K562 (cell line): ENCODE results near the gene PDK1. TPM values are rescaled to one million over a fixed set of nuclear protein-coding genes. Genes with fewer than 3 reads are reported as not detected.

Experiments
- ARID3B ChIP-seq: fragments of 250-450 bp; sonication (Bioruptor Pico); IDR thresholded peaks from 2 replicates; pipeline ENCODE4 v1.4.0; 2020; ENCODE audit warnings: borderline replicate concordance
- CHD4 ChIP-seq: fragments of 200-600 bp; sonication (generic); IDR thresholded peaks from 3 replicates; pipeline ENCODE4 v1.6.1; 2012; ENCODE audit warnings: low read depth, mild to moderate bottlenecking, mixed read lengths, low read length, inconsistent platforms; ENCODE audit not compliant: insufficient read depth, insufficient replicate concordance, poor library complexity, severe bottlenecking
- ELF4 ChIP-seq: fragments of 450-650 bp; formaldehyde crosslinking; IDR thresholded peaks from 2 replicates; pipeline ENCODE4 v1.4.0; 2022; ENCODE audit warnings: missing genetic modification characterization
- EP400 ChIP-seq: fragments of 450-650 bp; IDR thresholded peaks from 2 replicates; pipeline ENCODE4 v1.6.1; 2017; ENCODE audit warnings: antibody characterized with exemption, mild to moderate bottlenecking, moderate library complexity
- GABPB2 ChIP-seq: fragments of 250-450 bp; sonication (Bioruptor Pico); conservative IDR thresholded peaks from 2 replicates; pipeline ENCODE4 v1.5.1; 2021; ENCODE audit warnings: mild to moderate bottlenecking
- HDGF ChIP-seq: fragments of 450-650 bp; IDR thresholded peaks from 2 replicates; pipeline ENCODE4 v1.6.1; 2016
- NFXL1 ChIP-seq: fragments of 450-650 bp; formaldehyde crosslinking; IDR thresholded peaks from 2 replicates; pipeline ENCODE4 v1.4.0; 2021; ENCODE audit warnings: mild to moderate bottlenecking
- RBM39 ChIP-seq: fragments of 200-400 bp; formaldehyde crosslinking; optimal IDR thresholded peaks from 2 replicates; pipeline ENCODE3; 2018; ENCODE audit warnings: low read depth, low read length
- SMAD4 ChIP-seq: fragments of 250-450 bp; sonication (Bioruptor Pico); conservative IDR thresholded peaks from 2 replicates; pipeline ENCODE4 v1.8.0; 2021; ENCODE audit warnings: inconsistent platforms, mild to moderate bottlenecking, moderate library complexity
- SP1 ChIP-seq: sonication (generic); formaldehyde crosslinking; IDR thresholded peaks from 2 replicates; pipeline ENCODE4 v1.8.1; 2022; ENCODE audit warnings: mild to moderate bottlenecking, missing genetic modification reagents
- SRSF3 ChIP-seq: fragments of 200-400 bp; formaldehyde crosslinking; IDR thresholded peaks from 2 replicates; pipeline ENCODE4 v1.6.1; 2016; ENCODE audit warnings: mild to moderate bottlenecking, low read length, moderate library complexity; ENCODE audit not compliant: insufficient read depth
- TBL1XR1 ChIP-seq, 2 experiments: IDR thresholded peaks; 2 replicates each; pipeline ENCODE4 v1.6.1; 2012; ENCODE audit warnings: improper control_type of control experiment in 2 of 2, low read length in 2 of 2, mild to moderate bottlenecking in 1 of 2
- TCF7L2 ChIP-seq: fragments of 150-350 bp; IDR thresholded peaks from 2 replicates; pipeline ENCODE4 v1.6.1; 2016; ENCODE audit warnings: low read depth, mild to moderate bottlenecking, low read length, moderate library complexity
- TEAD2 ChIP-seq: fragments of 450-650 bp; IDR thresholded peaks from 2 replicates; pipeline ENCODE4 v1.6.1; 2016; ENCODE audit warnings: missing genetic modification characterization, control low read depth, missing compliant biosample characterization
- ZFP1 ChIP-seq: fragments of 450-650 bp; formaldehyde crosslinking; IDR thresholded peaks from 2 replicates; pipeline ENCODE4 v1.4.0; 2020; ENCODE audit warnings: mild to moderate bottlenecking, mixed read lengths
- ZFPM2 ChIP-seq: fragments of 250-450 bp; sonication (Bioruptor Pico); IDR thresholded peaks from 2 replicates; pipeline ENCODE4 v1.5.1; 2022; ENCODE audit warnings: mild to moderate bottlenecking
- ZKSCAN3 ChIP-seq: fragments of 250-450 bp; sonication (Bioruptor Pico); IDR thresholded peaks from 2 replicates; pipeline ENCODE4 v1.4.0; 2020
- ZNF449 ChIP-seq: fragments of 250-450 bp; sonication (Bioruptor Pico); IDR thresholded peaks from 2 replicates; pipeline ENCODE4 v1.8.0; 2022; ENCODE audit warnings: moderate library complexity, mild to moderate bottlenecking, inconsistent platforms
- ZNF695 ChIP-seq: fragments of 450-650 bp; formaldehyde crosslinking; IDR thresholded peaks from 2 replicates; pipeline ENCODE4 v1.4.0; 2020; ENCODE audit warnings: mild to moderate bottlenecking, moderate library complexity
- ZSCAN29 ChIP-seq: fragments of 450-650 bp; IDR thresholded peaks from 2 replicates; pipeline ENCODE4 v1.6.1; 2017
- polyA plus RNA-seq, 8 experiments: library from polyadenylated mRNA; depleted of rRNA in 4 of 8; stranded (reverse) in 5 of 8; unstranded in 3 of 8; fragments of >200 nt; fragmentation: Nextera tagmentation in 2 of 8; fragmentation: Illumina TruSeq in 1 of 8; extraction: Ambion mirVana in 2 of 8; extraction: Trizol in 1 of 8; gene quantifications; 2 replicates each; pipeline versions ENCODE4 v1.2.1 to v1.2.3, GENCODE V29; 2011 to 2014; ENCODE audit warnings: inconsistent platforms in 1 of 8, missing spikeins in 1 of 8
- total RNA-seq, 7 experiments: library from RNA; depleted of rRNA in 6 of 7; stranded (reverse); fragments of >200 nt in 6 of 7; fragmentation: Illumina TruSeq in 2 of 7; extraction: Trizol in 2 of 7; gene quantifications; 2 replicates each; pipeline versions ENCODE4 v1.2.1 to v1.2.3, GENCODE V29; 2011 to 2021; ENCODE audit warnings: low replicate concordance in 1 of 7
- TF ChIP-seq, protein P1 (sequence below): fragments of 250-450 bp; sonication (Bioruptor Pico); IDR thresholded peaks from 2 replicates; pipeline ENCODE4 v1.8.0; 2022; ENCODE audit warnings: moderate library complexity, mild to moderate bottlenecking, inconsistent platforms
- TF ChIP-seq, protein P2 (sequence below), 2 experiments: fragments of 200-800 bp in 1 of 2; sonication (Bioruptor generic) in 1 of 2; sonication (generic) in 1 of 2; formaldehyde crosslinking in 1 of 2; IDR thresholded peaks in 1 of 2; conservative IDR thresholded peaks in 1 of 2; 2 replicates each; pipeline versions ENCODE4 v1.5.0 to v1.6.1; 2016 to 2020; ENCODE audit warnings: missing compliant biosample characterization in 1 of 2, missing genetic modification characterization in 1 of 2, missing genetic modification reagents in 1 of 2
- TF ChIP-seq, protein P3 (sequence below): sonication (generic); formaldehyde crosslinking; IDR thresholded peaks from 2 replicates; pipeline ENCODE4 v1.8.0; 2022; ENCODE audit warnings: missing genetic modification reagents, mild to moderate bottlenecking, moderate library complexity, borderline replicate concordance

PDK1 gene
- total and polyA plus RNA-seq, 9 of the 15 experiments (the other 6 are each of a cell fraction or from before 2014, with no cell fraction given) = 3.5 to 176 (median 13.9) TPM

- TF ChIP-seq ZSCAN29 (no peak), CHD4 (no peak), RBM39 (no peak), ZFPM2 (CRISPR knock-in tag) (no peak), ARID3B (no peak), ZNF449 (CRISPR knock-in tag) (no peak), SP1 (CRISPR knock-in tag) (0 out of 2 replicates have a peak, but pooled peaks have one; percentile 33), ELF4 (CRISPR knock-in tag) (0 out of 2 replicates have a peak, but pooled peaks have one; percentile 21), ZKSCAN3 (CRISPR knock-in tag) (no peak), TEAD2 (tag) (peak; percentile 94), ZNF695 (no peak), SRSF3 (no peak), SMAD4 (CRISPR knock-in tag) (peak; percentile 67), TCF7L2 (no peak), TBL1XR1 (IDR thresholded peaks at IDR 0.05; ENCODE audit: low read length in 2 of 2) (peak in 1 of 2 experiments; percentile 91; a peak in 2 of 4 replicates), GABPB2 (CRISPR knock-in tag) (no peak), NFXL1 (CRISPR knock-in tag) (no peak), HDGF (no peak), ZFP1 (CRISPR knock-in tag) (peak; percentile 80), EP400 (peak; percentile 48)
- TF ChIP-seq, protein P1, sequence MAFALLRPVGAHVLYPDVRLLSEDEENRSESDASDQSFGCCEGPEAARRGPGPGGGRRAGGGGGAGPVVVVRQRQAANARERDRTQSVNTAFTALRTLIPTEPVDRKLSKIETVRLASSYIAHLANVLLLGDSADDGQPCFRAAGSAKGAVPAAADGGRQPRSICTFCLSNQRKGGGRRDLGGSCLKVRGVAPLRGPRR = no peak
- TF ChIP-seq, protein P2, sequence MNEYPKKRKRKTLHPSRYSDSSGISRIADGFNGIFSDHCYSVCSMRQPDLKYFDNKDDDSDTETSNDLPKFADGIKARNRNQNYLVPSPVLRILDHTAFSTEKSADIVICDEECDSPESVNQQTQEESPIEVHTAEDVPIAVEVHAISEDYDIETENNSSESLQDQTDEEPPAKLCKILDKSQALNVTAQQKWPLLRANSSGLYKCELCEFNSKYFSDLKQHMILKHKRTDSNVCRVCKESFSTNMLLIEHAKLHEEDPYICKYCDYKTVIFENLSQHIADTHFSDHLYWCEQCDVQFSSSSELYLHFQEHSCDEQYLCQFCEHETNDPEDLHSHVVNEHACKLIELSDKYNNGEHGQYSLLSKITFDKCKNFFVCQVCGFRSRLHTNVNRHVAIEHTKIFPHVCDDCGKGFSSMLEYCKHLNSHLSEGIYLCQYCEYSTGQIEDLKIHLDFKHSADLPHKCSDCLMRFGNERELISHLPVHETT (CRISPR knock-in tag; conservative IDR thresholded peaks at IDR 0.05 in 1 of 2, IDR thresholded peaks at IDR 0.05 in 1 of 2) = peak in 1 of 2 experiments; percentile 73; a peak in 1 of 4 replicates
- TF ChIP-seq, protein P3, sequence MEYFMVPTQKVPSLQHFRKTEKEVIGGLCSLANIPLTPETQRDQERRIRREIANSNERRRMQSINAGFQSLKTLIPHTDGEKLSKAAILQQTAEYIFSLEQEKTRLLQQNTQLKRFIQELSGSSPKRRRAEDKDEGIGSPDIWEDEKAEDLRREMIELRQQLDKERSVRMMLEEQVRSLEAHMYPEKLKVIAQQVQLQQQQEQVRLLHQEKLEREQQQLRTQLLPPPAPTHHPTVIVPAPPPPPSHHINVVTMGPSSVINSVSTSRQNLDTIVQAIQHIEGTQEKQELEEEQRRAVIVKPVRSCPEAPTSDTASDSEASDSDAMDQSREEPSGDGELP (CRISPR knock-in tag) = peak; percentile 93
Observed at GRCh38 chr2:172552547-172553291, 3.2 kb upstream of the PDK1 start (continued).
